Ureter (tissue), 1 donor: ENCODE results near the gene UBA52. TPM values are rescaled to one million over a fixed set of nuclear protein-coding genes. Genes with fewer than 3 reads are reported as not detected.
"Not testable (repeated sequence)": the region's sequence is repeated elsewhere in the genome, so short reads cannot be mapped to it uniquely, and the experiment has no call there.

Experiments
- DNase-seq: peaks from one replicate; pipeline ENCODE4 v3.0.0-alpha.2; 2020; ENCODE audit warnings: low spot score
- total RNA-seq: library from RNA; stranded (reverse); gene quantifications from one replicate; pipeline ENCODE4 v1.2.4, GENCODE V29; 2023
- donor health status: DM: yes; HTN: yes; CAD: no.

The UBA52 gene
- total RNA-seq, result 1,235 TPM

DNA sequence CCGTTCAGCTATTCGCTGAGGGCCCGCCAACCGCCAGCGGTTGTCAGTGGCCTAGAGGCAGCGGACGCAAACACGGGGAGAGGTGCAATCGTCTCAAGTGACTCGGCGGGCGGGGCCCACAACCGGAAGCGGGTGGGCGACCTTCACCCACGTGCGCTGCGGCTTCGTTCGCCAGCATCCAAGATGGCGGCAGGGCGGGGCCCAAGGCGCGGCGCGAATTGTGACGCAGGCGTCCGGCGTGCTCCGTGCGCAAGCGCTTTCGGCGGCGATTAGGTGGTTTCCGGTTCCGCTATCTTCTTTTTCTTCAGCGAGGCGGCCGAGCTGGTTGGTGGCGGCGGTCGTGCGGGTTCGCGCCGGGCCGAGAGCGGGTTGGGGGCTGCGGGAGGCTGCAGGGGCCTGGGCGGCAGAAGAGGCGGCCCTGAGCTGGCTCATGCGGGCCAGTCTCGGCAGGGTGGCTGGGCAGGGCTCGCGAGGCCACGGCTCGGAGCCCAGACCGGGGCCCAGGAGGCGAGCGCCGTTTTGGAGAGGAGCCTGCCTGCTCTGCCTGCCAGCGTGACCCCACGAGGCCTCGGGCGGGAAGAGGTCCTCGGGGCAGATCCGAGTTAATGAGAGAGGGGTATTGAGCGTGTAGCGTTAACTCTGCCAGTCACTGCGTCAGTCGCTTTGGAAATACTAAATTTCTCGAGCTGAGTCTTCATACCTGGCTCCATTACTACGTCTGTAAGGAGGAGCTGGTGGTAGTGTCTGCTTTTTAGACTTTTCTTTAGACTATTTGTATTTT, at the start of gene UBA52:
TSS of gene UBA52 (plus strand) at position 294 of the 781 bp plus-strand sequence. CDS start 1,444 bp downstream, outside the sequence.
- DNase-seq, result peak; percentile 98

DNA sequence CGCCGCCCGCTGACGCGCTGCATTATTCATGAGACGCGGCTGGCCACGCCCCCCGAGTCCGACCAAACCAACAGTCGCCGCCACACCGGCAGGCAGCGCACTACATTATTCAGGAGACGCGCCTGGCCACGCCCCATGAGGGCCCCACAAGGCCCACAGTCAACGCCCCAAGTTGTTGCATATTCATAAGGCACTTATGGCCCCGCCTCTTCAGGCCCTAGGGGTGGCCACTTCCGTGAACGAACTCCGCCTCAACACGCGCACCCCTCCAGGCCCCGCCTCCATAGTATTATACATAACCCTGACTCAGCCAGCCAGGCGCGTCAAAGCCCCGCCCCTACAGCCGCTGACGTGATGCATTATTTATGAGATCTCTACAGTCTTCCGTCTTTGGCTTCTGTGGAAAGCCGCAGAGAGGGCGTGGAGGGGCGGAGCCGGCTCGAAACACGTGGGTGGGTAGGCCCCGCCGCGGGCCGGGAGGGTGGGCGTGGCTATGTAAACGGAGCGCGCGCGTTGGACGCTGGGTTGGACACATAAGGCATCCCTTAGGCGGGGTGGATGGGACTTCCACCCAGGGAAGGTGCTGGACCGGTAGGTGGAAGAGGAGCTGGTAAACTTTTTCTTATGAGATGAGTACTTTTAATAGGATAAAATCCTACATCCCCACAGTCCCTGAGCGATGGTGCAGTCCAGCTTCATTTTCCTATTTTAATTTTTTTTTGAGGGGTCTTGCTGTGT, 49.4 kb upstream of the UBA52 start:
- peak; percentile 100 for DNase-seq

DNA sequence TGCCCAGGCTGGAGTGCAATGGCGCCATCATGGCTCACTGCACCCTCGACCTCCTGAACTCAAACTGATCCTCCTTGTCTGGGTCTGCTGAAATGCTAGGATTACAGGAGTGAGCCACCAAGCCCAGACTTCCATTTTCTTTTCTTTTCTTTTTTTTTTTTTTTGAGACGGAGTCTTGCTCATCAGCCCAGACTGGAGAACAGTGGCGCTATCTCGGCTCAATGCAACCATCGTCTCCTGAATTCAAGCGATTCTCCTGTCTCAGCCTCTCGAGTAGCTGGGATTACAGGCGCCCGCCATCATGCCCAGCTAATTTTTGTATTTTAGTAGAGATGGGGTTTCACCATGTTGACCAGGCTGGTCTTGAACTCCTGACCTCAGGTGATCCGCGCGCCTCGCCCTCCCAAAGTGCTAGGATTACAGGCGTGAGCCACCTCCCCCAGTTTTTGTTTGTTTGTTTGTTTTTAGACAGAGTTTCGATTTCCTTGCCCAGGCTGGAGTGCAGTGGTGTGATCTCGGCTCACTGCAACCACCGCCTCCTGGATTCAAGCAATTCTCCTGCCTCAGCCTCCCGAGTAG, 48.7 kb upstream of the UBA52 start:
- DNase-seq, result not testable (repeated sequence)

DNA sequence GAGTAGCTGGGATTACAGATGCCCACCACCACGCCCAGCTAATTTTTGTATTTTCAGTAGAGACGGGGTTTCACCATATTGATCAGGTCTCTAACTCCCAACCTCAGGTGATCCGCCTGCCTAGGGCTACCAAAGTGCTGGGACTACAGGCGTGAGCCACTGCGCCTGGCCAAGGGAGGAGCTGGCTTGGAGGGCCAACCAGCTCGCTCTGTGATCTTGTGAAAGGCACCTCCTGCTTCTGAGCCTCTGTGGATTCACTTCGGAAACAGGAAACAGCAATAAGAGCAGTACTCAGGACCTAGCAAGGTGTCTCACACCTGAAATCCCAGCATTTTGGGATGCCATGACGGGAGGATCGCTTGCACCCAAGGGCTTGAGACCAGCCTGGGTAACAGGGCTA, 47.8 kb upstream of the UBA52 start:
- DNase-seq, result no peak

DNA sequence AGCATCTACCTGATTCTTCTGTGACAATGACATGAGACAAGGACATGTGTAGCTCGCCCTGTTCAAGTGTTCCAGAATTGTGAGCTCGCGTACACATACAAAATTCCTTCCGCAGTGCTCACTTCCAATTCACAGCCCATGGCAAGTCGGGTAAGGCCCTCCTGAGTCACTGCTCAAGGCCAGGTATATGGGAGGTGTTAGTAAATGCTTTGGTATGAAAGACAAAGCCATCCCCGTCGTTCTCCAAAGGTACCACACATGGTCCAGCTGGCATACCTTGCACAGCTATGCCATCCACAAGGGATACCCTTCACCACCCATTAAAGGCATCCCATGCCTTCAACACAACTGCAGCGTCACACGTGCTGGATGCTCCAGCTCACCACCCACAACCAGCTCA, 45.3 kb upstream of the UBA52 start:
- DNase-seq, result no peak

DNA sequence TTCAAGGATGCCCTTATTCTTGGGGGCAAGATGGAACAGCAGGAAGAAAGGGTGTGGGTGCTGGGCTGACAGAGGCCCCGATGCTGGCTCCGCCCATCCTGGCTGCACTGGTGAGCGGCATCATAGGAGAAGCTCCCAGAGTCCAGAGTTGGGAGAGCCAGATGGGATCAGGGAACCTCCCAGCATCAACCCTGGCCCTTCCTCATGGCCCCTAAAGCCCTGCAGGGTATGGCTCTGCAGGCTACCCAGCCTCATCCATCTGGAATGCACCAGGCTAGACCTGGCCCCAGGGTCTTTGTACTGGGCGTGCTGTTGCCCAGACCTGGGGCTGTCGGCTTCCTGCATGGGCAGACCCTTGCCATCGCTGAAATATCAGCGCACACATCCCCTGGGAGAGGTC, 41.9 kb upstream of the UBA52 start:
- no peak for DNase-seq

DNA sequence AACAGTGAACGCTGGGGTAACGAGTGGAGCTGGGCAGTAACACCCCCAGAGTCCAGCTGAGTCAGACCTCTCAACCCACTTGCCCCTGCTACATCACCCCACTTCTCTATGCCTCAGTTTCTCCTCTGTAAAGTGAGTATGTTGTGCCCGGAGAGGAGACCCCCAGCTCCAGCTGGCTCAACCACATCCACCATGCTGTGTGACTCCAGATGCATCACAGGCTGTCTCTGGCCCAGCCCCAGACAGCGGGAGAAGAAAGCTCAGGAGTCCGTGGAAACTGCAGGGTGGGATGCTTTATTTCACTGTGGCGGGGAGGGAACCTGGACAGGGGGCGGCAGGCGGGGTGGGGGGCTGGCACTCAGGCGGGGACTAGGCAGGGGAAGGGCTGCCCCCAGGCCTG, 40.2 kb upstream of the UBA52 start:
- no peak for DNase-seq

DNA sequence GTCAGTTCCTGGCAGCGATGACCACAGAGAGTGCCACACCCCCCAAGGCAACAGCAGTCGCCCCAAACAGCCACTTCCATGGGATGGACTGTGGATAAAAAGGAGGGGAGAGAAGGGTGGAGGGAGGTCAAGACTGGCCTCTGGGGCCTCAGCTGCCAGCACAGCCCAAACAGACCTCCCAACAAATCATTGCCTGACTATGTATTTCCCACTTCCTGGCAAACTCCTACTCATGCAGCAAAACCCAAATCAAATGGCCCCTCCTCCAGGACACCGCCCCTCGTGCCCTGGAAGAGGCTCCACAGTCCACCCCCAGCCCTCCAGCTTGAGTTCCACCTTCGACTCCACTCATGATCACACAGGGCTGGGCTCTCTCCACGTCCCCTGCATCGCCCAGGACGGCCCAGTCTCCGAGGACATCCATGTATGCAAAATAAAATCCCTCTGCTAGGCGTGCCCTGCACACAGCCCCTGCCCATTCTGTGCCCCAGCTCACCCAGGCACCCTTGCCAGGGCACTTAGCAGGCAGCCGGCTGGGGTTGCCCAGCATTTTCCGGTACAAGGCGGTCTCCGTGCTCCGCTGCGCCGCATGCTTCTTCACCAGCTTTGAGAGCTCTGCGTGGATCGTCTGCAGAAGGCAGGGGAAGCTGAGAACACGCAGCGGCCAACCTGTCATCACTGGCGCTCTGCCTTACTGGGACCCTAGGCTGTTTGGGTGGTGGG, 39.3 kb upstream of the UBA52 start:
- no peak for DNase-seq

DNA sequence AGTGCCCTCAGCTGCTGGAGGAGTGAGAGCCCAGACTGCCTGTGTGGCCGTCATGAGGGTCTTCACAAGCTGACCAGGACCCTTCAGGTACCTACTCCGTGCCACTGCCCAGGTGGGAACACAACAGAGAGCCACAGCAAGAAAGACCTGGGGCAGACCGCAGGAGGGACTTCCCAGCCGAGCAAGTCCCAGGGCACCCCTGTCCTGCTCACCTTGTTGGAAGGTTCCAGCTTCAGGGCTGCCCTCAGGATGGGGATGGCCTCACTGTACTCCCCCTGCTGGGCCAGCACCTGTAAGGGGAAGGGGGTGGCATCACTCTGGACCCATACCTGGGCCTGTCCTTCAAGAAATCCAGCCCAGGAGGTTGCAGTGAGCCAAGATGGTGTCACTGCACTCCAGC, 38.6 kb upstream of the UBA52 start:
- no peak for DNase-seq

DNA sequence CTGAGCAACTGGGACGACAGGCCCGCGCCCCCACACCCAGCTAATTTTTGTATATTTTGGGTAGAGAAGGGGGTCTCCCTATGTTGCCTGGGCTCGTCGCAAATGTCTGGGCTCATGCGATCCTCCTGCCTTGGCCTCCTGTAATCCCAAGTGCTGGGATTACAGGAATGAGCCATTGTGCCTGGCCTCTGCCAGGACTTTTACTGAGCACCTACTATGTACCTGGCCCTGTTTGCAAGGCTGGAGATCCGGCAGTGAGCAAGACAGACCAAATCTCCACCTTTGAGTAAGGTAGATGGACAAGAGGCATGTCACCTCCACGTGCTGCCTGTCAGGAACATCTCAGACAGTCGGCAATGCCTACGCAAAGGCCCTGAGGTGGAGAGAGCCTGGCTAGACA, 35.2 kb upstream of the UBA52 start:
- DNase-seq, result no peak

DNA sequence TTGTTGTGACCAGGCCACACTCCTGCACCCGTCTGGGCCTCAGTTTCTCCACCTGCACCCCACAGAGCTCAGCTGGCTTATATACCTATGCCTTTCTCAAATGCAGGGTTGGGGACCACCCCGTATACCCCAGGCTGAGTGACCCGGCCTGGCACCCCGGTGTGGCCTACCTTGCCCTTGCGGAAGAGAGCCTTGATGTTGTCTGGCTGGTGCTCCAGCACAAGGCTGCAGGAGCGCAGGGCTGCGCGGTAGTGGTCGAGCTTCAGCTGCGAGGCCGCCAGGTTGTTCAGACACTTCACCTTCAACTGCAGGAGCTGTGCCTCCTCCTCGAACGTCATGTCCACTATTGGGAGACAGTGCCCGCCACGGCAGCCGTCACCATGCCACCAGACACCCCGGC, 34.2 kb upstream of the UBA52 start:
- no peak for DNase-seq

DNA sequence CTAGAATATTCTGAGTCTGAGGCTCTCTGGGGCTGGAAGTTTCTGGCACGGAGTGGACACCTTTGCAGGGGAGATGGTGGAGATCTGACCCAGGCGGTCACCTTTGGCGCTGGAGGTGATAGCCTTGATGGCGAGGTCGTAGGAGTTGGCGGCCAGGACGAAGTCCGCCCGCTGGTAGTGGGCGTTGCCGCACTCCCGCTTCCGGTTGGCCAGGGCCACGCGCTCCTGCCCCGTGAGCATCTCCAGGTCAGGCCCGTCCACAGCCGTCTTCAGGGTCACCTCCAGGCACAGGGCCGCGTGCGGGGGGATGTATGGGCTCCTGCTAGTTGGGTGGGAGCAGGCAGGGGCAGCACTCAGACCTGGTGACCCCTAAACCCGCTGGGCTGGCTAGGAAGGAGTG, 33.5 kb upstream of the UBA52 start:
- DNase-seq, result no peak

DNA sequence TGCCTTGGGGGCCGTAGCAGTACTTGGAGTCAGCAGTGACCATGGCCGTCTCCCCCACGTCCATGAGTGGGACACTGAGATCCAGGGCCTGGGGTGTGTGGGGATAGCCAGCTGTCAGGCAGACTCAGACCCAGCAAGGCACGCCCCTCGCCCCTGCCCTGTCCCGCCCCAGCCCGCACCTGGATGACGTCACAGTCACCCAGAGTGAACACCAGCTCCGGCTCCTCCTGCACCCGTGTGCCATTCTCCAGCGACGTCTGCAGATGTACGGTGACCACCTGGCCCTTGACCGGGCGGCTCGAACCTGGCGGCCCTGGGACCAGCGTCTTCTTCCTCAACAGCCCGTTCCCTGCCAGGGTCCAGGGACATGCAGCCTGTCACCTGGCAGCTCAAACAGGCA, 32.3 kb upstream of the UBA52 start:
- DNase-seq, result no peak

DNA sequence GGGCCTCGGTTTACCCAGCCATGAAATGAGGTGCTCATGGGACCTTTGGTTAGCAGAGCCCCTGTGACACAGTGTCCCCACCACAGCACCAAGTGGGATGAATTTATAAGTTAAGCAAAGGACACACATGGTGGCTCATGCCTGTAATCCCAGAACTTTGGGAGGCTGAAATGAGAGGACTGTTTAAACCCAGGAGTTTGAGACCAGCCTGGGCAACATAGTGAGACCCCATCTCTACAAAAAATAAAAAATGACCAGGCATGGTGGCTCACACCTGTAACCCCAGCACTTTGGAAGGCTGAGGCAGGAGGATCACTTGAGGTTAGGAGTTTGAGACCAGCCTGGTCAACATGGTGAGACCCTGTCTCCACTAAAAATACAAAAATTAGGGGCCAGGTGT, 31.5 kb upstream of the UBA52 start:
- DNase-seq, result not testable (repeated sequence)

DNA sequence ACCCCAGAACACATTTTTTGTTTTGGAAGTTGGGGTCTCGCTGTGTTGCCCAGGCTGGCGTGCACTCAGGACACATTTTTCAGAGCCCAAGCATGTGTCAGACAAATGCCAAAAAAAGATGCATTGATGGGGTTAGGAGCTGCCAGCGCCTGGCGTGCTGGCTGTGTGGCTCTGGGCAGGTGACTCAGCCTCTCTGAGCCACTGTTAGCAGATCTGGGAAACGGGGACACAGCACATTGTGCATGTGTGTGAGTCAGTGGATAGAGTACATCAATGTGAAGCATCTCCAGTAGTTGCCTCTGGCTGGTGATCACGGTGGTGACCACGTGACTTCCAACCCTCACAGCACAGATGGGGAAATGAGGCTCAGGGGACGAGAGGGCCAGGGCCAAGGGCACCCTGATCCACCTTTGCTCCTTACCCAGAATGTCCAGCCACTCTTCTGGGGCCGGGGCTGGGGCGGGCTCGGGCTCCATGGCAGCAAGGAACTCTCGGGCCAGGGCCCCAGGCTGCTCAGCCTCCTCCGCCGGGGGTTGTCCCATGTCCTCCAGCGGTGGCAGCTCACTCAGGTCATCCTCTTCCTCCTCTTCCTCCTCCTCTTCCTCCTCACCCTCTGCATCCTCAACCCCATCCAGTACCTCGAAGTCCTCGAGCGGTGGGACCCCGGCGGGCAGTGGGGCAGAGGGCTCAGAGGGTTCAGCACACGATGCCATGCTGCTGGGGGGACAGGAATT, 30.2 kb upstream of the UBA52 start:
- no peak for DNase-seq

DNA sequence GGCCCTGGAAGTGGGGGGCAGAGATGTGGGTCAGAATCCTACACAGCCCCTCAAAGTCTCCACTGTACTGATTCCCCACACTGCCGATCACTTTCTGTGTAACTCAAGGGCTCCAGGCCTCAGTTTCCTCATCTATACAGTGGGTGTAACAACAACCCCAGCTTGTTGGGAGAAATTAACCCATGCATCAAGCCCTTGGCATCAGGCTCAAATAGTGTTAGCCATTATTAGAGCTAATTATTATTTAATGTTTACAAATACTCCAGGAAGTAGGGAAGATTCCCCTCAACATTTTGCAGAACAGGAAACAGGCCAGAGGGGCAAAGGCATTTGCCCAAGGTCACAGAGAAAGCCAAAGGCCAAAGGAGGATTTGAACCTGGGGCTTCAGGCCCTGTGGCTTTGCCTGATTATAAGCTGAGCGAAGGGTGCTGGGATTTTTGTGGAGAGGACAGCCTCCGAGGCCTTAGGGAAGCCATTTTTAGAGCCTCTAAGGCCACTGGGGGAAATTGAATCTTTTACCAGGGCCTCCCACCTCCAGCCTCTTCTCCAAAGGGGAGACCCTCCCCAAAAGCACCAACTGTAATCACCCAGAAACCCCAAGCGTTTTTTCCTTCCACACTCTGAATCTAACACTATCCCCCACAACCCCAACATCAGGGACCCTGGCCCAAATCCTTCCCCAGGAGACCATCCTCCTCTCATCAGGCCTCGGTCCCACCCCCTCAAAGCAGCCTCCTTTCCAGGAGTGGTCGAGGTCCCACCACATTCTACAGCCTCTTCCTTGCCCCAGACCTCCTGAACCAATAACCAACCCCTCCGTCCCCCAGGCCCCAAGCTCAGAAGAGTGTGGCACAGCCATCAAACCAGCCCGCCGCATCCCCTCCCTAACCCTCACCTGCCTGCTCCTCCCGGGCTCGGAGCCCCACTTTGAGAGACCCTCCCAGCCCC, 29.4 kb upstream of the UBA52 start:
- no peak for DNase-seq

DNA sequence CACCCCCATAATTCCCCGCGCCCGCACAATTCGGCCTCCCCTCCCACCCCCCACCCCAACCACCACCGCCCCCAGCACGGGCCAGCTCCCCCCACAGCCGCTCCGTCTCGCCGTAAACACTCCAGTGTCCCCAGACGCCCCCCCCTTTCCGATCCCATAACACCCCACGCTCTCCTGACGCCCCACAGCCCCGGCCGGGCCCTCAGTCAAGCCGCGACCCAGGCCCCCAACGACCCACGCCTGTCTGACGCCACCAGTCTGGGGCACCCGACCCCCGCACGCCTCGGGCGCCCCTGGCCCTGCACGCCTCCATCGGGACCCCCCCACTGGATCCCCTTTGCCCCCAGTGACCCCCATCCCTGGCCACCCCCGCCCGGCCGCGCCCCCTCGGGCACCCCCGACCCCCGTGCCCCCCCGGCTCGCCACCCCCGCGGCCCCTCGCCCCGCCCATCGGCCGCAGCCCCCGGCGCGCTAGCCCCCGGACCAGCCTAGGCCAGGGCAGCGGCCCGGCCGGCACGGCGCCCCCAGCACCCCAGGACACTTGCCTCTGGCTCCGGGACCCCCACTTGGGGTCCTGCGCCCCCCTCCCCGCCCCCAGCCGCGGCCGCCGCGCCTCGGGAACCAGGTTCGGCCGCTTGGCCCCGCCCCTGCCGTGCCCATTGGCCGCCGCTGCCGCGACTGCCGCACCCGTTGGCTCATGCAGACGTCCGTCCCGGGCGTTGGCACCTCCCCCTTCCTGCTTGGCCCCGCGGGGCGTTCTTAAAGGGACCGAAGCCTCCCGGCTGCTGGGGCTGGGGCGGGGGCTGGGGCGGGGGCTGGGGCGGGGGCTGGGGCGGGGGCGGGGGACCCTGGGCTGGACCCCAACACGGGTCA, 28.5 kb upstream of the UBA52 start, which contains the start of gene FKBP8:
TSS of gene FKBP8 (minus strand) at position 633 of the 873 bp plus-strand sequence. CDS start 1,603 bp downstream, outside the sequence.
- peak; percentile 96 for DNase-seq

DNA sequence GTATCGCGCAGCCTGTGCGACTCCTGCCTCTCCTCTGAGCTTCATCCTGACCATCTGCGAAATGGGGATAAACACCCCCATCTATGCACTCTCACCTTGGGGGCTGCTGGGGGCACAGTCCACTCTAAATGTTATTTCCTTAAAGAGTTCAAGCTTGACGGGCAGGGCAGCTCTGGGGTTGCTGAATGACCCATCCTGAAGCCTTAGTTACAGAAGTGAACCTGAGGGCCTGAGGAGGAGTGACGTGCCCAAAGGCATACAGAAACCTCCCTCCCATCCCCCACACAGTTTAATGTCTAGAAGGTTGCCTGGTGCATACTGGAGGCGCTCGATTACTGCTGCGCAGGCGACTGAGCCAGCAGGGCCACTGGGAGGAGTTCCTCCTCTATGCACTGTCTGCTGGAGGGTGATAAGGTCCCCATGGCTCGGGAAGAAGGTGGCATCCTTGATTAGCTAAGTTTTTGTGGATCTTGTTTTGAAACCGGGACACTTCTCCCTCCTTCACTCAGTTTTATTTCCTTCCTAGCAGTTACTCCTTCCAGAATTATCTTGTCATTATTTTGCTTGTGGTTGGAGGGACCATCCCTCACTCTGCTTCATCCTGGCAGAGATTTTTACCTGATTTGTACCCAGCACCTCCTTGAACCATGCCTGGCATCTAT, 27.7 kb upstream of the UBA52 start:
- DNase-seq, result no peak

DNA sequence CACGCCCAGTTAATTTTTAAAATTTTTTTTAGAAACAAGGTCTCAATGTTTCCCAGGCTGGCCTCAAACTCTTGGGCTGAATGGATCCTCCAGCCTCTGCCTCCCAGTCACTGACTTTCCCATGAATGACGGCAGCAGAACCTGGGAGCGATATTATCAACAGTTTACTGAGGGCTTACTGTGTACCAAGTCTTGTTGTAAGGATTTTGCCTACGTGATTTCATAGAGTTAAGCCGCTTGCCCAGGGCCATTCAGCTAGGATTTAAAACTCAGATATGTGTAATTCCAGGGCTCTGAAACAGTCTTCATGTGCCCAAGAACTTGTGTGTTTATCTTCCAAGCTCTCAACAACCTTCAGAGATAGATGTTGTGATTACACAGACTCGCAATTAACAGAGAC, 20.0 kb upstream of the UBA52 start:
- no peak for DNase-seq
